Nephron (organoid): ENCODE data around the gene ITPK1.

Experiments
- H3K27ac Mint-ChIP-seq, 3 experiments: 2 replicates each; pipeline ENCODE4 v1.8.0; 2020; ENCODE audit warnings: mixed read lengths in 3 of 3, mild to moderate bottlenecking in 2 of 3, moderate library complexity in 1 of 3
- H3K27me3 Mint-ChIP-seq: 2 replicates; pipeline ENCODE4 v1.8.0; 2021; ENCODE audit warnings: low read depth, mild to moderate bottlenecking, moderate library complexity, mixed read lengths
- H3K36me3 Mint-ChIP-seq: 2 replicates; pipeline ENCODE4 v1.8.0; 2020; ENCODE audit warnings: low read depth, mixed read lengths
- H3K4me1 Mint-ChIP-seq: 2 replicates; pipeline ENCODE4 v1.8.0; 2020; ENCODE audit warnings: mixed read lengths
- H3K4me3 Mint-ChIP-seq, 3 experiments: 2 replicates each; pipeline ENCODE4 v1.8.0; 2020; ENCODE audit warnings: mild to moderate bottlenecking in 3 of 3, mixed read lengths in 3 of 3, moderate library complexity in 2 of 3
- H3K9me3 Mint-ChIP-seq: 2 replicates; pipeline ENCODE4 v1.8.0; 2020; ENCODE audit warnings: mixed read lengths
- CTCF ChIP-seq, 3 experiments: fragments of 200-600 bp; sonication (generic); IDR thresholded peaks; one replicate each; pipeline ENCODE4 v1.5.0; 2021; ENCODE audit warnings: antibody characterized with exemption in 3 of 3; ENCODE audit not compliant: unreplicated experiment in 3 of 3

ITPK1 gene

GRCh38 chr14:93010522-93011140 is 105.1 kb downstream of the ITPK1 start:
- H3K4me3 Mint-ChIP-seq = no peak overlapping the region
- H3K9me3 Mint-ChIP-seq = no peaks in the 10 kb centered on the region
- TF ChIP-seq CTCF (IDR thresholded peaks at IDR 0.05; ENCODE audit: unreplicated experiment in 3 of 3) = no peak
- no peaks in the 10 kb centered on the region for H3K36me3 Mint-ChIP-seq
- peaks cover 80% of the 10 kb centered on the region for H3K4me1 Mint-ChIP-seq
- H3K27ac Mint-ChIP-seq = peak overlapping the region in 1 of 3 experiments; percentile 55
- peaks cover 20% of the 10 kb centered on the region for H3K27me3 Mint-ChIP-seq

GRCh38 chr14:93010130-93010499 is 105.6 kb downstream of the ITPK1 start:
- Mint-ChIP-seq H3K27ac (peak overlapping the region in 1 of 3 experiments; percentile 55), H3K36me3 (no peaks in the 10 kb centered on the region), H3K9me3 (no peaks in the 10 kb centered on the region), H3K27me3 (peaks cover 19% of the 10 kb centered on the region), H3K4me3 (no peak overlapping the region), H3K4me1 (peaks cover 83% of the 10 kb centered on the region)
- TF ChIP-seq CTCF (IDR thresholded peaks at IDR 0.05; ENCODE audit: unreplicated experiment in 3 of 3) = no peak

- Mint-ChIP-seq H3K36me3 (no peaks in the 10 kb centered on the region), H3K4me1 (peaks cover 82% of the 10 kb centered on the region), H3K27me3 (peaks cover 16% of the 10 kb centered on the region), H3K27ac (peak overlapping the region in 2 of 3 experiments; percentile 49 to 55), H3K4me3 (no peak overlapping the region), H3K9me3 (no peaks in the 10 kb centered on the region)
- TF ChIP-seq CTCF (IDR thresholded peaks at IDR 0.05; ENCODE audit: unreplicated experiment in 3 of 3) = no peak
Observed at GRCh38 chr14:93009471-93010129, 106.1 kb downstream of the ITPK1 start.

- peak overlapping the region in 2 of 3 experiments; percentile 6 to 39 for H3K4me3 Mint-ChIP-seq
- TF ChIP-seq CTCF (IDR thresholded peaks at IDR 0.05; ENCODE audit: unreplicated experiment in 3 of 3) = no peak
- no peaks in the 10 kb centered on the region for H3K9me3 Mint-ChIP-seq
- no peaks in the 10 kb centered on the region for H3K36me3 Mint-ChIP-seq
- H3K4me1 Mint-ChIP-seq = peaks cover 79% of the 10 kb centered on the region
- H3K27me3 Mint-ChIP-seq = peaks cover 10% of the 10 kb centered on the region
- H3K27ac Mint-ChIP-seq = peak overlapping the region; percentile 12 to 76 (median 69)
Observed at GRCh38 chr14:93008381-93008780, 107.3 kb downstream of the ITPK1 start.

GRCh38 chr14:93007225-93007997 is 108.3 kb downstream of the ITPK1 start:
- Mint-ChIP-seq H3K36me3 (no peaks in the 10 kb centered on the region), H3K4me3 (no peak overlapping the region), H3K27ac (no peak overlapping the region), H3K27me3 (peaks cover 10% of the 10 kb centered on the region), H3K4me1 (peaks cover 79% of the 10 kb centered on the region), H3K9me3 (no peaks in the 10 kb centered on the region)
- TF ChIP-seq CTCF (IDR thresholded peaks at IDR 0.05; ENCODE audit: unreplicated experiment in 3 of 3) = no peak
